GM19193 (cell line): ENCODE data around the gene PDE8B.

Experiments used
- POLR2A ChIP-seq: IDR thresholded peaks from 4 replicates; pipeline ENCODE4 v1.6.1; 2011; ENCODE audit not compliant: insufficient read depth, insufficient read length; ENCODE audit errors: extremely low read depth

The PDE8B gene

DNA sequence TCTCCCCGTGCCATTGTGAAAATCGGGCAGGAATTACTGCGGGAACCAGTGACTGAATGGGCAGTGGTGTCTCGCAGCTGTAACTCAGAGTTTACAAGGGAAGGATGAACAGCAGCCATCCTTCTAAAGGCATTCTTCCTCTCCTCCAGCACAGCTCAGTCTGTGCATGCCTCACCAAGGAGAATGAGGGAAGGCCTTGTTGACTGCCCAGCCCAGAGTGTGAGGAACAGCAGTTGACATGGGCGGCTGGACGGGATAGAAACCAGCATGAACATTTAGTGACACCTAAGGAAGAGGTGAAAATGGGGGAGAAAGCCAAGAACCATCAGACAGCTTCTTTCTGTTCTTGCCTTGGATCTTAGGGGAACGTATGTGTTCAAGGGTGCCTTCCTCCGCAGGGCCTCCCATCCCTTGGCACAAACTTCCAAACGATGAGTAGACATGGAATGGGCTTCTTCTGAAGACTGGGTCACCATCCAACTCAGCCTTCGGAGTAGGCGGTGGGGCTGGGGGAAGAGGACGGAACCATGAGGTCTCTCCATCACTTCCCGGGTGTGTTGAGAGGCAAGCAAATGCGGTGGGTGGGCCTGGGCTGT, 887 bp upstream of the PDE8B start:
- no peak for TF ChIP-seq POLR2A

DNA sequence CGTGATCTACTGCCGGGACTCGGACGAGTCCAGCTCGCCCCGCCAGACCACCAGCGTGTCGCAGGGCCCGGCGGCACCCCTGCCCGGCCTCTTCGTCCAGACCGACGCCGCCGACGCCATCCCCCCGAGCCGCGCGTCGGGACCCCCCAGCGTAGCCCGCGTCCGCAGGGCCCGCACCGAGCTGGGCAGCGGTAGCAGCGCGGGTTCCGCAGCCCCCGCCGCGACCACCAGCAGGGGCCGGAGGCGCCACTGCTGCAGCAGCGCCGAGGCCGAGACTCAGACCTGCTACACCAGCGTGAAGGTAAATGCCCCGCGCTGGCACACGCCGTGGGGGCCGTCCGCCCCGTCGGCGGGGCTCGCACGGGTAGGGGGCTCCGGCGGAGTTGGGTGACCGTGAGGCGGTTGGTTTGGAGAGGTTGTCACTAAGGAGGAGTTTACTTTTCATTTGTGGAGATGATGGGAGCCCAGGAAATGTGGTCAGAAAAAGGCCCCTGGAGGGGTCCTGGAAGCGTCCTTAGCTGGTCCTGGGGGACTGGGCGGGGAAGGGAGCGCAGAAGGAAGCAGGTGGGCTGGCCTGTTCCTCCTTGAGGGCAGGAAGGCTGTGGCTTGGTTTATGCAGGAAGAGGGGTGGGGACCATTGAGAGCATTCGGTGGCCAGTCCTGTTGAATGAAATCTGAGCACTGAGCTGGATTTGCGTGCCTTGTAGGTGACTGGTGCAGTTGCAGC, 647 bp downstream of the PDE8B start:
- TF ChIP-seq POLR2A, result no peak

DNA sequence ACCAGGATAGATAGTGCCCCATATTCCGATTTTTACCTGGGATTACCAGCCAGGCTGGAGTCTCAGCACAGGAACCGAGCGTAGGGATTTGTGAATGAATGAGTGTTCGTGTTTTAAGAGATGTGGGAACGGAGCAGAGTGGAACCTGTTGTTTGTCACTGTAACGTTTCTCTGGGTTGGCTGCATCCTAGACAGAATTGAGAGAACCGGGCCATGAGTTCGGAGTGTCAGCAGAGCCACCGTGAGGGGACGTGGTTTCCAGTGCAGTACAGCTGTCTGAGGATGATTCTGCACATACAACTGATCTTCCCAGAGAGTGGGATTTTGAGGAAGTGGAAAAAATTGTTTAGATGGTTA, 1.2 kb downstream of the PDE8B start:
- TF ChIP-seq POLR2A, result no peak

GRCh38 chr5:77213601-77214000, 3.1 kb downstream of the PDE8B start:
- TF ChIP-seq POLR2A, result no peak

- TF ChIP-seq POLR2A, result no peak
Measured at GRCh38 chr5:77214151-77214550, 3.7 kb downstream of the PDE8B start.

- no peak for TF ChIP-seq POLR2A
Measured at GRCh38 chr5:77218263-77218662, 7.8 kb downstream of the PDE8B start.

- no peak for TF ChIP-seq POLR2A
Measured at GRCh38 chr5:77221115-77221514, 10.6 kb downstream of the PDE8B start.

GRCh38 chr5:77222722-77223121, 12.2 kb downstream of the PDE8B start:
- TF ChIP-seq POLR2A, result no peak

DNA sequence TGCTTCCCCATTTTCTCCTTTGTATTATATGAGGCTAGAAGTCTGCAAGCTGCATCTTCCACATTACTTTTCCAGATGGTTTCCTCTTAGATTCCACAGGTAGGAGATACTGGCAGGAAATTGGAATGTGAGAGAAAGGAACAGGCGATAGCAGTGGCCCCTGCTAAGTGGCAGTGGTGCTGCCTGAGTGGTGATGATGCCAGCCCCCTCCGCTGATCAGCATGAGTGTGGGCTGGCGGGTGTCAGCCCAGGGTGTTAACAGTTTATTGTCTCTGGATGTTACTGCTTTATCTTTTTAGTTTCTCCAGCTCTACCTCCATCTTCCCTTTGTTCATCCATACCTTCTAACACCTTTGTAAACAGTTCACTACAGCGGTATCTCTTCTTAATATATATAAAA, 13.2 kb downstream of the PDE8B start:
- no peak for TF ChIP-seq POLR2A

- TF ChIP-seq POLR2A, result no peak
Measured at GRCh38 chr5:77224672-77225355, 14.3 kb downstream of the PDE8B start.

- no peak for TF ChIP-seq POLR2A
Measured at GRCh38 chr5:77225531-77225930, 15.1 kb downstream of the PDE8B start.

GRCh38 chr5:77229887-77230286, 19.4 kb downstream of the PDE8B start:
- no peak for TF ChIP-seq POLR2A

DNA sequence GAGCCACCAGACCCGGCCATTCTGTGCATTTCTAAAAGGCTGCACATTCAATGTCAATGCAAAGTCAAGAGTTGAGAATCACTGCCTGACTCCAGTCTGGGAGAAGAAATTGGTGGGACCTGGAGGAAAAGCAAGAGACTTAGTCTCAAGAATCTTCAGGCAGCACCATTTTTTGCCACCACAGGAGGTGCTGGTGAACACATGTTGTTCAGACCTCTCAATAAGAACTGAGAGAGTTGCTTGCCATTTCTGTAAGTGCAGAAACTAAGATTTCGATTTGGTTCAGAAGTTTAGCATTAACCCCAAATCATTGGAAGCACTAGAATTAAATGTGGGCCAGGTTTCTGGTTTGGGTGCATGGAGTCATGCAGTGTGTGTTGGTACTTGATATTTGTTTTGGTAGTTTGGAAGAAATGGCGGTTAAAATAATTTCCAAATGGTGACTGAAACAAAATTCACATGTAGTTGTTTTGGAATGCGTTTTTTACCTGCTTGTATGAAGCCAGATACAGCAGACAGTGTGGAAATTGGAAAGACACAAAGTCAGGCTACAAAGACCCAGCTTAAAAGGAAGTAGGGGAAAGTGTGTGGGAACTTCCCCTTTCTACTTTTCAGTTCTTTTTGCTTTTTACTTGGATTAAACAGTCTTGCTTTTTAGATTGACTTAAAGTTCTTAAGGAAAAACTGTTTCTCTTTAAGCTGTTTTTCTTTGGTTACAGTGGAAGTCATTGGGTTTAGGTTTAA, 20.4 kb downstream of the PDE8B start:
- TF ChIP-seq POLR2A, result no peak

DNA sequence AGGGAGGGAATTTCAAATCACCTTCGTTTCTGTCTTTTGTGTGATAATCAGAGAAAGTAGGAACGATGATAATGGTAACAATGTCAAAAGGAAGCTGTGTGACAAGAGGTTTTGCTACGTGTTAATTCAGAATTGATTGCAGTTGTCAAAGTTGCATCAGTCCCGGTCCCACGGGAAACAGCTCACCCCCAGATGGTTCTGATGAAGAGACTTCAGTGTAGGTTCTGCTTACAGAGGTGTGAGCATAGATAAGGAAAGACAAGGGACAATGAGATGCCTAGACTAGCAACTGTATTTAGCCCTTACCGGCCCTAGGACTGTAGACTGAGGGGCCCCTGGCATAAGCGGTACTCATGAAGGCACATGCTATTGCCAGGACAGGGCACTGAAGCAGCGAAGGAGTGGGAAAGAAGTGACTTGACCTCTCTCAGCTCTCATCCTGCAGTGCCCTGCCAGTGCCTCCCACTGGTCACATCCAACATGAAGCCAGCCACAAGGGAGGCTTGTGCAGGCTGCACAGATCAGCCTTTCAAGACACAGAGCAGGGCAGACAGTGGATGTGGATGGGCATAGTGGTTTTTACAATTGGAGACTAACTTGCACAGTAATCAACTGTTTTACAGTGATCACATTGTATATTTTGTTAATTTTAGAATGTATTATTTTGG, 21.1 kb downstream of the PDE8B start:
- no peak for TF ChIP-seq POLR2A
